Measurements from ENCODE around the gene S100A2.

The S100A2 gene

GRCh38 chr1:153546796-153547559, 18.7 kb downstream of the S100A2 start:
- DNase-seq: no peak

- no peak for DNase-seq
These were observed 19.3 kb downstream of the S100A2 start for GRCh38 chr1:153546371-153546770.

- peak in 33 of 51 donors; percentile 5 to 70 (median 36) for DNase-seq
These were observed 20.3 kb downstream of the S100A2 start, which contains the start of gene S100A4 for GRCh38 chr1:153545067-153546055. Gene S100A4 (minus strand): TSS chr1:153545806. CDS start chr1:153544794, 1,012 bp downstream.

GRCh38 chr1:153544453-153545066, 21.1 kb downstream of the S100A2 start:
- no peak for DNase-seq

GRCh38 chr1:153543736-153544135, 21.9 kb downstream of the S100A2 start:
- no peak for DNase-seq

- DNase-seq: no peak
These were observed 22.5 kb downstream of the S100A2 start for GRCh38 chr1:153542956-153543711.

GRCh38 chr1:153541641-153542590, 23.7 kb downstream of the S100A2 start:
- no peak for DNase-seq

- peak in 1 of 51 donors; percentile 35 for DNase-seq
These were observed 25.0 kb downstream of the S100A2 start, which contains the start of gene S100A5 for GRCh38 chr1:153540394-153541361. Gene S100A5 (minus strand): TSS chr1:153540934. CDS start chr1:153540191, 743 bp downstream.

- DNase-seq: no peak
These were observed 26.1 kb downstream of the S100A2 start for GRCh38 chr1:153539395-153540093.

GRCh38 chr1:153538315-153538821, 27.3 kb downstream of the S100A2 start:
- no peak for DNase-seq

- no peak for DNase-seq
These were observed 28.3 kb downstream of the S100A2 start for GRCh38 chr1:153537376-153537730.

GRCh38 chr1:153536671-153537375, 28.8 kb downstream of the S100A2 start:
- DNase-seq: no peak

- peak in 44 of 51 donors; percentile 21 to 76 (median 54) for DNase-seq
These were observed 29.5 kb downstream of the S100A2 start for GRCh38 chr1:153536012-153536670.

GRCh38 chr1:153535242-153536011, 30.2 kb downstream of the S100A2 start, which contains the start of gene S100A6:
Gene S100A6 (minus strand): TSS chr1:153535991. CDS start chr1:153535339, 652 bp downstream.
- peak in 26 of 51 donors; percentile 10 to 66 (median 32) for DNase-seq

- peak in 1 of 51 donors; percentile 38 for DNase-seq
These were observed 30.8 kb downstream of the S100A2 start for GRCh38 chr1:153534925-153535241.

Data from hypothalamus (tissue), 51 donors.